HEK293 (cell line): Measurements from ENCODE around the gene SMIM22.

Experiments
- CTCF ChIA-PET: fragments of 350-600 bp; formaldehyde crosslinking; extraction: SDS; loops from one replicate; lab custom pipeline; 2021; ENCODE audit warnings: antibody characterized with exemption; lab: Yijun Ruan, JAX
- POLR2A ChIA-PET: fragments of 300-600 bp; formaldehyde crosslinking; extraction: SDS; loops from one replicate; lab custom pipeline; 2020; ENCODE audit warnings: antibody characterized with exemption, inconsistent platforms; lab: Yijun Ruan, JAX
- H3K27ac ChIP-seq: fragments of 200-500 bp; sonication (Bioruptor generic); 2 replicates; pipeline ENCODE4 v1.5.1; 2014; ENCODE audit warnings: low read depth, low read length, control low read depth, inconsistent platforms; ENCODE audit errors: extremely low read depth
- H3K36me3 ChIP-seq, 2 experiments: fragments of 200-500 bp in 1 of 2; sonication (Bioruptor generic) in 1 of 2; 1 replicate in 1 of 2; 2 replicates in 1 of 2; pipeline ENCODE4 v1.5.1; 2014 to 2017; ENCODE audit warnings: inconsistent platforms in 2 of 2, low read length in 2 of 2; ENCODE audit not compliant: control insufficient read depth in 2 of 2, insufficient read depth in 1 of 2
- H3K4me1 ChIP-seq: fragments of 200-500 bp; sonication (Bioruptor generic); 2 replicates; pipeline ENCODE4 v1.5.1; 2014; ENCODE audit warnings: mild to moderate bottlenecking, low read length, inconsistent platforms; ENCODE audit not compliant: control insufficient read depth, insufficient read depth
- H3K4me3 ChIP-seq: 2 replicates; pipeline ENCODE4 v1.5.1; 2011; ENCODE audit warnings: low read depth, mild to moderate bottlenecking, control low read depth, low read length, moderate library complexity
- H3K9me3 ChIP-seq: fragments of 200-500 bp; sonication (Bioruptor generic); 2 replicates; pipeline ENCODE4 v1.5.1; 2014; ENCODE audit warnings: low read depth, low read length, inconsistent platforms; ENCODE audit not compliant: control insufficient read depth, insufficient read depth
- BCL6B ChIP-seq: fragments of 450-650 bp; formaldehyde crosslinking; IDR thresholded peaks from 2 replicates; pipeline ENCODE4 v1.5.1; 2017; ENCODE audit warnings: missing biosample characterization, missing genetic modification characterization
- GFI1B ChIP-seq: fragments of 450-650 bp; formaldehyde crosslinking; IDR thresholded peaks from 2 replicates; pipeline ENCODE4 v1.5.1; 2016; ENCODE audit warnings: missing biosample characterization, missing genetic modification characterization
- YY2 ChIP-seq: fragments of 450-650 bp; formaldehyde crosslinking; IDR thresholded peaks from 2 replicates; pipeline ENCODE4 v1.5.1; 2016; ENCODE audit warnings: missing biosample characterization, missing genetic modification characterization
- ZNF16 ChIP-seq: fragments of 450-650 bp; formaldehyde crosslinking; IDR thresholded peaks from 2 replicates; pipeline ENCODE4 v1.5.1; 2016; ENCODE audit warnings: low read depth, missing biosample characterization, missing genetic modification characterization
- ZNF223 ChIP-seq: fragments of 450-650 bp; formaldehyde crosslinking; IDR thresholded peaks from 2 replicates; pipeline ENCODE4 v1.5.1; 2016; ENCODE audit warnings: missing biosample characterization, missing genetic modification characterization
- ZNF23 ChIP-seq: fragments of 450-650 bp; formaldehyde crosslinking; IDR thresholded peaks from 2 replicates; pipeline ENCODE4 v1.5.1; 2016; ENCODE audit warnings: missing biosample characterization, missing genetic modification characterization, borderline replicate concordance
- ZNF366 ChIP-seq: fragments of 450-650 bp; formaldehyde crosslinking; conservative IDR thresholded peaks from 2 replicates; pipeline ENCODE4 v1.5.1; 2016; ENCODE audit warnings: missing biosample characterization, missing genetic modification characterization
- ZNF426 ChIP-seq: fragments of 450-650 bp; formaldehyde crosslinking; IDR thresholded peaks from 2 replicates; pipeline ENCODE4 v1.5.1; 2017; ENCODE audit warnings: missing biosample characterization, missing genetic modification characterization, mild to moderate bottlenecking, inconsistent platforms, moderate library complexity
- ZNF473 ChIP-seq: fragments of 450-650 bp; formaldehyde crosslinking; IDR thresholded peaks from 2 replicates; pipeline ENCODE4 v1.5.1; 2017; ENCODE audit warnings: missing biosample characterization, missing genetic modification characterization
- ZNF580 ChIP-seq: fragments of 450-650 bp; formaldehyde crosslinking; IDR thresholded peaks from 2 replicates; pipeline ENCODE4 v1.5.1; 2016; ENCODE audit warnings: missing biosample characterization, missing genetic modification characterization
- ZNF585B ChIP-seq: fragments of 450-650 bp; formaldehyde crosslinking; IDR thresholded peaks from 2 replicates; pipeline ENCODE4 v1.5.1; 2016; ENCODE audit warnings: missing biosample characterization, missing genetic modification characterization
- ZNF639 ChIP-seq: fragments of 450-650 bp; formaldehyde crosslinking; IDR thresholded peaks from 2 replicates; pipeline ENCODE4 v1.5.1; 2016; ENCODE audit warnings: missing biosample characterization, missing genetic modification characterization
- ZNF658 ChIP-seq: fragments of 450-650 bp; formaldehyde crosslinking; IDR thresholded peaks from 2 replicates; pipeline ENCODE4; 2016; ENCODE audit warnings: missing biosample characterization, missing genetic modification characterization
- ZNF677 ChIP-seq: fragments of 450-650 bp; IDR thresholded peaks from 2 replicates; pipeline ENCODE4 v1.5.0; 2018; ENCODE audit warnings: missing biosample characterization, mild to moderate bottlenecking, missing genetic modification characterization, moderate library complexity
- ZNF843 ChIP-seq: fragments of 450-650 bp; formaldehyde crosslinking; IDR thresholded peaks from 2 replicates; pipeline ENCODE4 v1.5.1; 2016; ENCODE audit warnings: missing biosample characterization, missing genetic modification characterization
- ZSCAN30 ChIP-seq: fragments of 450-650 bp; IDR thresholded peaks from 2 replicates; pipeline ENCODE4 v1.5.1; 2018; ENCODE audit warnings: missing biosample characterization, mild to moderate bottlenecking, missing genetic modification characterization, moderate library complexity

Gene SMIM22

GRCh38 chr16:4755687-4756086, 39.5 kb upstream of the SMIM22 start (continued):
- TF ChIP-seq ZNF639 (tag by site-specific recombination) (no peak), ZNF580 (tag by site-specific recombination) (peak; percentile 92), YY2 (tag by site-specific recombination) (no peak)
- TF ChIP-seq, all 188 proteins: peak for 4

- no peak for TF ChIP-seq ZNF843
- no peaks in the 10 kb centered on the region for H3K9me3 ChIP-seq
- POLR2A ChIA-PET: interaction anchor here (1.1 to 1.2 kb wide), 2 partner anchors 8 to 25 kb away, joined by 3 read pairs; no protein-coding TSS in a partner anchor
- H3K27ac ChIP-seq: no peak overlapping the region
- H3K36me3 ChIP-seq: peaks cover 46 to 84% of the 10 kb centered on the region in 2 experiments
- no peak overlapping the region for H3K4me3 ChIP-seq
- CTCF ChIA-PET: no interaction called here
- H3K4me1 ChIP-seq: no peaks in the 10 kb centered on the region
Observed at GRCh38 chr16:4760221-4760910, 34.8 kb upstream of the SMIM22 start.

- TF ChIP-seq ZNF23 (tag by site-specific recombination) (no peak), ZNF585B (tag by site-specific recombination) (no peak), ZNF426 (no peak), ZNF658 (no peak), ZNF16 (no peak), ZNF366 (tag by site-specific recombination) (no peak), GFI1B (tag by site-specific recombination) (no peak), ZNF223 (no peak), ZNF677 (no peak)
- no peak overlapping the region for H3K27ac ChIP-seq
Observed at GRCh38 chr16:4762205-4762604, 33.0 kb upstream of the SMIM22 start.

GRCh38 chr16:4763791-4764190, 31.4 kb upstream of the SMIM22 start:
- TF ChIP-seq ZSCAN30 (tag by site-specific recombination): no peak
- no peak for TF ChIP-seq BCL6B (tag by site-specific recombination)
- TF ChIP-seq ZNF473 (tag by site-specific recombination): no peak
- no peaks in the 10 kb centered on the region for H3K9me3 ChIP-seq
- H3K36me3 ChIP-seq: peaks cover 23 to 61% of the 10 kb centered on the region in 2 experiments
- no peaks in the 10 kb centered on the region; the same call in 1 of the 2 replicates for H3K4me1 ChIP-seq
- ChIA-PET POLR2A (interaction anchor here (1.5 kb wide), 1 partner anchor 29 kb away, joined by 6 read pairs; the partner anchor contains the start of genes ANKS3 and DNAAF8), CTCF (no interaction called here)
- H3K4me3 ChIP-seq: no peak overlapping the region
- H3K27ac ChIP-seq: no peak overlapping the region

More at GRCh38 chr16:4762205-4762604, 33.0 kb upstream of the SMIM22 start:
- no peak overlapping the region for H3K4me3 ChIP-seq
- H3K4me1 ChIP-seq: no peaks in the 10 kb centered on the region; the same call in 1 of the 2 replicates
- ChIA-PET POLR2A (interaction anchor here (0.6 to 0.9 kb wide), 3 partner anchors 15 to 268 kb away, joined by 3 read pairs; no protein-coding TSS in a partner anchor), CTCF (no interaction called here)
- H3K9me3 ChIP-seq: no peaks in the 10 kb centered on the region
- H3K36me3 ChIP-seq: peaks cover 28 to 74% of the 10 kb centered on the region in 2 experiments
